ENCODE data around the gene FAM53A. TPM values are rescaled to one million over a fixed set of nuclear protein-coding genes. Genes with fewer than 3 reads are reported as not detected.

The FAM53A gene
- polyA plus RNA-seq, 6 donors from 2014 or later, result 1.5 to 2.9 (median 2.4) TPM

DNA sequence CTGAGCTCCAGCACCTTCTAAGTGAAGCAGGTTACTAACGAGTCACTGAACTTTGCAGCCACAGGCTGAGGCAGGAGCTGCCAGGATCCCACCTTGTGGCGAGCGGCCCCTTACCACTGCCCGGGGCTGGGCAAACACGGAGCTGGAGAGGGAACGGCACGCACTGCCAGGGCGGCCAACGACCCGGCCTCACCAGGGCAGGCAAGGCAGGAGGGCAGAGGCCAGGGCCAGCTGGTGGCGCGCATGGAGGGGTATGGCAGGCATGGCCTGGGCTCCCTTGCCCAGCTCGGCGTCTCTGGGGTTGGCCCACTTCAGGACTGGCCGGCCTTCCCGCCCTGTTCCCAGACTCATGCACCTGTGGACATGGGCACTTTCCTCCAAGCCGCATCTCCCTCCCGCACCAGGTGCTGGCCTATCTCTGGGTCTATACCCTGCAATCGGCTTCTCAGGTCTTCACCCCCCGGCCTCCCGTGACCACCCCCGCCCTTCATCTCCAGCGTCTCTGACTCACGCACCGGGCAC is 64.9 kb downstream of the FAM53A start:
- peaks cover 10 to 19% of the 10 kb centered on the region in 2 donors for H3K36me3 Mint-ChIP-seq
- H3K4me1 Mint-ChIP-seq, result peaks cover 7 to 11% (median 10%) of the 10 kb centered on the region in 3 donors
- H3K27ac Mint-ChIP-seq, result no peak overlapping the region
- peaks cover 0 to 5% (median 0%) of the 10 kb centered on the region in 3 donors for H3K27me3 Mint-ChIP-seq
- peaks cover 5 to 21% (median 15%) of the 10 kb centered on the region in 7 donors for H3K9me3 Mint-ChIP-seq
- no peak overlapping the region for H3K4me3 Mint-ChIP-seq
- DNase-seq, result no peak
- no peak for ATAC-seq (ENCODE audit: low read depth in 2 of 2)

DNA sequence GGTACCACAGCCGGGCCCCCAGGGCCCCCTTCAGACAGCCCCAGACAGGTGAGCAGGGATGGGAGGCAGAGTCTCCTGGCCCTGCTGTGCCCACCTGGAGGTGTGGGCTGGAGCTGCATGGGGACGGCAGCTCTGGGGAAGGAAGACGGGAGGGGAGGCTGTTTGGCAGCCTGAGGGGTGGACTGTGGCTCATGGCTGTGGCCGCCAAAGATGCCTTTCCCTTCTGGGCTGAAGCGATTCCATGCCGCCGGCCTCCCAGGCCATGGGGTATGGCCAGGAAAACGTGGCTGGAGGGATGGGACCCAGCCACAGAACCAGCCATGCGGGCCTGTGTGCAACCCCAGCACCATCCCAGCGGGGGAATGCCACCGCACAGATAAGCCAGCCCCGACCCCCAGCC is 65.7 kb downstream of the FAM53A start:
- ATAC-seq (ENCODE audit: low read depth in 2 of 2) (no peak), DNase-seq (no peak)
- H3K4me1 Mint-ChIP-seq, result peaks cover 11 to 18% (median 12%) of the 10 kb centered on the region in 3 donors
- H3K4me3 Mint-ChIP-seq, result no peak overlapping the region
- no peak overlapping the region for H3K27ac Mint-ChIP-seq
- peaks cover 5 to 21% (median 15%) of the 10 kb centered on the region in 7 donors for H3K9me3 Mint-ChIP-seq
- peaks cover 0 to 5% (median 0%) of the 10 kb centered on the region in 3 donors for H3K27me3 Mint-ChIP-seq
- H3K36me3 Mint-ChIP-seq, result peaks cover 10 to 19% of the 10 kb centered on the region in 2 donors

DNA sequence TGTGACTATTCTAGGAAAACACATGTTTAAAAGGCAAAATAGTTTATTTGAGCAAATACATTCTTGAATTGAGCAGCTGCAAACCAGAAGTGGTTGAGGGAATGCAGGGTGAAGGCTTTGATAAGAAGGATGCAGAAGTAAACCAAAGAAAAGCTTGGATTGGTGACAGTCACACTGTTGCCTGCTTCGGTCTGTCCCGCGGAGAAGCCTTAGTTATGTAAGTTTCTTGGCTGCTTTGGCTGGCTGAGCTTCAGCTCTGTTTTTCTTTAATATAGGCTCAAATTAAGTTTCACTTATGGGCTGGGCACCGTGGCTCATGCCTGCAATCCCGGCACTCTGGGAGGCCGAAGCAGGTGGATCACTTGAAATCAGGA is 67.6 kb downstream of the FAM53A start:
- ATAC-seq (ENCODE audit: low read depth in 2 of 2) (no peak), DNase-seq (no peak)
- no peak overlapping the region for H3K4me3 Mint-ChIP-seq
- no peak overlapping the region for H3K27ac Mint-ChIP-seq
- peaks cover 0 to 5% (median 0%) of the 10 kb centered on the region in 3 donors for H3K27me3 Mint-ChIP-seq
- H3K36me3 Mint-ChIP-seq, result peaks cover 10 to 19% of the 10 kb centered on the region in 2 donors
- H3K4me1 Mint-ChIP-seq, result peaks cover 11 to 18% (median 12%) of the 10 kb centered on the region in 3 donors
- peaks cover 5 to 21% (median 15%) of the 10 kb centered on the region in 7 donors for H3K9me3 Mint-ChIP-seq

DNA sequence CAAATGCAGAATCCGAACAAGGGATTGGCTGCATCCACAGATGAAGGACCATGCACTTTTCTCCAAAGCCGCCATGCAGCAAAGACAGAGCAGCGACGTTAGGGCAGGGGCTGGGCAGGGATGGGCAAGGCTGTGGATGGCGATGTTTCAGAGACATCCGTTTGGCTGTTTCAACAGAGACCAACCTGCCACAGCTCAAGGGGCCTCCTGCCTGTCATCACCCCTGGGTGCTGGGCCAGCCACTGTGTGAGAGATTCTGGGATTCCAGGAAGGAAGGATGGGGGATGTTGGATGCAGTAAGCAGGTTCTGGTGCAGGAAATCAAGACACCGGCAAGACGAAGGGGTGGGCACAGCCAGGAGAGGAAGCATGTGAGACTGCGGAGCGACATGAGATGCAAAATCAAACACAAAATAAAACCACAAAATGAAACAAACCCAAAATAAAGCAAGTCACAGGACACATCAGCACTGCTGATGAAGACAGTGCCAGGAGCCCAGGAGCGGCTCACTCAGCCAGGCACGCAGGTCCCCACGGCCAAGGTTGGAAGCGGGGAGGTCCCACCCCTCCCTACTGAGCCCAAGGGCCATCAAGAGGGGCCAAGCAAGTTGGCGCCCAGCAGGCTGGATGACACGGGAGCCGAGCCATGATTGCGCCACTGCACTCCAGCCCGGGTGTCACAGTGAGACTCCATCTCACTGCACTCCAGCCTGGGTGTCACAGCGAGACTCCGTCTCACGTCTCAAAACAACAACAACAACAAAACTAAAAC is 68.1 kb downstream of the FAM53A start:
- Mint-ChIP-seq H3K4me3 (no peak overlapping the region), H3K4me1 (peaks cover 11 to 18% (median 12%) of the 10 kb centered on the region in 3 donors), H3K27ac (no peak overlapping the region), H3K36me3 (peaks cover 10 to 19% of the 10 kb centered on the region in 2 donors), H3K9me3 (peaks cover 5 to 21% (median 15%) of the 10 kb centered on the region in 7 donors), H3K27me3 (peaks cover 0 to 5% (median 0%) of the 10 kb centered on the region in 3 donors)
- no peak for DNase-seq
- ATAC-seq (ENCODE audit: low read depth in 2 of 2), result no peak

DNA sequence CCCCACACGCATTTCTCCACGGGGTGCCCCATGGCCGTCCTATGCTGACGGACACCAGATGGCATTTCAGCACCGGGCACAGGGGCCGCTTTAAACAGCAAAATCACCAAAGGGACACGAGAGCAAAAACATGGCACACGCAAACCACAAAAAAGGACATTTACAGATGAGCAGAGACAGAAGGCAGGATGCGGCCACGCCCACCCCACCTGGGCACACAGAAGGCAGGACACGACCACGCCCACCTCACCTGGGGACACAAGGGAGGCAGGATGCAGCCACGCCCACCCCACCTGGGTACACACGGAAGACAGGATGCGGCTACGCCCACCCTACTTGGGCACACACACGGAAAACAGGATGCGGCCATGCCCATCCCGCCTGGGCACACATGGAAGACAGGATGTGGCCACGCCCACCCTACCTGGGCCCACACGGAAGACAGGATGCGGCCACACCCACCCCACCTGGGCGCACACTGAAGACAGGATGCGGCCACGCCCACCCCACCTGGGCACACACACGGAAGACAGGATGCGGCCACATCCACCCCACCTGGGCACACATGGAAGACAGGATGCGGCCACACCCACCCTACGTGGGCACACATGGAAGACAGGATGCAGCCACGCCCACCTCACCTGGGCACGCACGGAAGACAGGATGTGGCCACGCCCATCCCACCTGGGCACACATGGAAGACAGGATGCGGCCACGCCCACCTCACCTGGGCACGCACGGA is 69.1 kb downstream of the FAM53A start:
- H3K27ac Mint-ChIP-seq, result peak overlapping the region in 4 of 6 donors; percentile 8 to 87 (median 64)
- peaks cover 5 to 15% (median 11%) of the 10 kb centered on the region in 7 donors for H3K9me3 Mint-ChIP-seq
- H3K36me3 Mint-ChIP-seq, result peaks cover 10 to 19% of the 10 kb centered on the region in 2 donors
- H3K4me1 Mint-ChIP-seq, result peaks cover 11 to 18% (median 12%) of the 10 kb centered on the region in 3 donors
- ATAC-seq (ENCODE audit: low read depth in 2 of 2), result no peak
- H3K4me3 Mint-ChIP-seq, result peak overlapping the region in 1 of 8 donors; percentile 1
- DNase-seq, result no peak
- peaks cover 0 to 5% (median 0%) of the 10 kb centered on the region in 3 donors for H3K27me3 Mint-ChIP-seq

DNA sequence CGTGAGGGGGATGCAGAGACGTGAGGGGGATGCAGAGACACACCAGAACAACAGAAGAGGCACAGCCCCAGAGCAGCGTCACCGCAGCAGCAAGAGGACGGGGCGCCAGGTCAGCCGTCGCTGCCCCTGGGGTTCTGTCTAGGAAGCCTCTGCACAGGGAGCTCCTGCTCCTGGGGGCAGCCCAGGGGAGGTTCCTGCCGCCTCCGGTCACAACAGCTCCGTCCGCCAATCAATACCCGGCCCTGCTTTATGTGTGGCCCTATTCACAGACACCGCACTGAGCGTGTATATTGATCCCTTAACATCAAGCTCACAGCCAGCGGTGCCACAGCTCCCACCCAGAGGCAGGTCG is 69.6 kb downstream of the FAM53A start:
- Mint-ChIP-seq H3K27ac (peak overlapping the region in 3 of 6 donors; percentile 8 to 84 (median 79)), H3K36me3 (peaks cover 10 to 19% of the 10 kb centered on the region in 2 donors), H3K27me3 (peaks cover 0 to 5% (median 0%) of the 10 kb centered on the region in 3 donors), H3K4me1 (peaks cover 11 to 18% (median 12%) of the 10 kb centered on the region in 3 donors), H3K9me3 (peaks cover 5 to 15% (median 11%) of the 10 kb centered on the region in 7 donors), H3K4me3 (peak overlapping the region in 1 of 8 donors; percentile 1)
- DNase-seq (no peak), ATAC-seq (ENCODE audit: low read depth in 2 of 2) (no peak)

DNA sequence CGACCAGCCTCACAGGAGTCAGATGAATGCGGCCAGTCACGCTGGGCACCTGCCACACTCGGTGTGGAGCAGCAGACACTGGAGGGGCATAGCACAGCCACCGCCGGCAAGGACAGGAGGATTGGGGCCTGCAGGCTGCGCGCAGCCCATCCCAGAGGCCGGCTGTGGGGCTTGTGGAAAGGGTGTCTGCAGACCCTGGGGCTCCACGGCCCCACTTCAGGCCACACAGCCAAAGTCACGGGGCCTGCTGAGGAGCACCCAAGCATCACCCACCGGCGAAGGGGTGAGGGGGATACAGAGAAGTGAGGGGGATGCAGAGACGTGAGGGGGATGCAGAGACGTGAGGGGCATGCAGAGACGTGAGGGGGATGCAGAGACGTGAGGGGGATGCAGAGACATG is 70.1 kb downstream of the FAM53A start:
- peak overlapping the region in 2 of 6 donors; percentile 15 to 73 for H3K27ac Mint-ChIP-seq
- no peak for ATAC-seq (ENCODE audit: low read depth in 2 of 2)
- peaks cover 0 to 5% (median 0%) of the 10 kb centered on the region in 3 donors for H3K27me3 Mint-ChIP-seq
- H3K36me3 Mint-ChIP-seq, result peaks cover 10 to 19% of the 10 kb centered on the region in 2 donors
- H3K9me3 Mint-ChIP-seq, result peaks cover 5 to 15% (median 11%) of the 10 kb centered on the region in 7 donors
- peaks cover 11 to 18% (median 12%) of the 10 kb centered on the region in 3 donors for H3K4me1 Mint-ChIP-seq
- DNase-seq, result no peak
- H3K4me3 Mint-ChIP-seq, result no peak overlapping the region

DNA sequence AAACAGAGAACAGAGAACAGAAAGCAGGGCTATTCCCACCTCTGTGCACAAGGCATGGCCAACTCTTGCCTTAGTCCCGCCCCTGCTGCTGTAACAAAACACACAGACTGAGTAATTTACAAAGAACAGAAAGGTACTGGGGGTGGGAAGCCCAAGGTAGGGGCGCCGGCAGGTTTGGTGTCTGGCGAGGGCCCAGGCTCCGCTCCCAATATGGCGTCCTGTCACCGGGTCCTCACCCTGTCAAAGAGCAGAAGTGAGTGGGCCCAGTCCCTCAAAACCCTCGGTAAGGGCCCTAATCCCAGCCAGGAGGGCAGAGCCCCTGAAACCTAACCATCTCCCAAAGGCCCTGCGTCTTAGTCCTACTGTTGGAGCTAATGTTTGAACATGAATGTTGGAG is 71.0 kb downstream of the FAM53A start:
- ATAC-seq (ENCODE audit: low read depth in 2 of 2) (no peak), DNase-seq (no peak)
- Mint-ChIP-seq H3K4me3 (peak overlapping the region in 1 of 8 donors; percentile 37), H3K27ac (peak overlapping the region in 2 of 6 donors; percentile 37 to 79), H3K4me1 (peaks cover 11 to 18% (median 12%) of the 10 kb centered on the region in 3 donors), H3K9me3 (peaks cover 5 to 15% (median 11%) of the 10 kb centered on the region in 7 donors), H3K27me3 (peaks cover 0 to 4% (median 0%) of the 10 kb centered on the region in 3 donors), H3K36me3 (peaks cover 10 to 18% of the 10 kb centered on the region in 2 donors)

DNA sequence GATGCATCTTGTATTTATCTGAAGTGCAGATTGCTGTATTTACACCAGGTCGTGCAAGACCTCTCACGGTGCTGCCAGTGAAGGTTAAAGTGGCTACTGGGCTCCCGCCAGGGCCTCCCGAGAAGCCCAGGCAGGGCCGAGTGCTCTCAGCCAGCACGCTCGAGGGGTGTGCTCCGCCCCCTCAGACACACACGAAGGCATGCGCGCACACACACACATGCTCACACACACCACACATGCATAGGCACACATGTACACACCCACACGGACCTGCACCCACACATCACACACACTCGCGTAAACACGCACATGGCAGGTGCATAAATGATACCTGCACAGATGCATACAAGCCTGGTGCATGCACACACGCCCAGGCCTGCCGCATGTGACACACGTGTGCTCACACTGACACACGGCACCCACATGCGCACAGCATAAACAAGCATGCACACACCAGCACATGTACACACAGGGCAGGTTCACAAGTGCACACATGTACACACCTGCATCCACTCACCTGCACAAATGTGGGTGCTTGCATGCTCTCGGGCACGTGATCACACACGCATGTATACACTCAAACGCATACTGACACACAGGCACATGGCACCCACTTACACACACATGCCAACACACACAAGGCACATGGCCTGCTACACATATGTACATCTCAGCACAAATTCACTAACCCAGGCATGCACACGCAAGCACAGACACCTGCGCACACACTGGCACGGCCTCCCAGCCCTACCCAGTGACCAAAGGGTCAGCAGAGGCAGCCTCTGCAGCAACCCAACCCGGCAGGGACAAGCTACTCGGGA is 71.6 kb downstream of the FAM53A start:
- Mint-ChIP-seq H3K4me3 (peak overlapping the region in 1 of 8 donors; percentile 37), H3K9me3 (peaks cover 5 to 10% (median 8%) of the 10 kb centered on the region in 7 donors), H3K27me3 (no peaks in the 10 kb centered on the region), H3K36me3 (peaks cover 5 to 12% of the 10 kb centered on the region in 2 donors), H3K27ac (peak overlapping the region in 2 of 6 donors; percentile 56 to 79), H3K4me1 (peaks cover 11 to 18% (median 12%) of the 10 kb centered on the region in 3 donors)
- ATAC-seq (ENCODE audit: low read depth in 2 of 2), result no peak
- DNase-seq, result no peak

DNA sequence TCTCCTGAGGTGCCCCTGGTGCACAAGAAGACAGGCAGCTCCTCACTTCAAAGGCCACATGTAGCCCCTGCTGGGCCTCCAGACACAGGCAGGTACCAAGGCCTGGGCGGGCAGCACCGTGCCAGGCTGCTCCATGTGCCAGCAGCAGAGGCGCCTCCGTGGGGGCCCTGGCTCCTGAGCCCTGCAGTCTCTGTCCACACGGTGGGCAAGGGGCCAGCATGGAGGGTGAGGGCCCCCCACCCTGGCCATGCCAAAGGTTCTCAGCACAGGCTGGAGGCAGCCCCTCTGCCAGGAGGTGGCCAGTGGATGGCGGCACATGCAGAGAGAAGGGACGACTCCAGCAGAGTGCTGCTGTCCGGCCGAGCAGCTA is 72.6 kb downstream of the FAM53A start:
- H3K9me3 Mint-ChIP-seq, result peaks cover 0 to 8% (median 5%) of the 10 kb centered on the region in 7 donors

DNA sequence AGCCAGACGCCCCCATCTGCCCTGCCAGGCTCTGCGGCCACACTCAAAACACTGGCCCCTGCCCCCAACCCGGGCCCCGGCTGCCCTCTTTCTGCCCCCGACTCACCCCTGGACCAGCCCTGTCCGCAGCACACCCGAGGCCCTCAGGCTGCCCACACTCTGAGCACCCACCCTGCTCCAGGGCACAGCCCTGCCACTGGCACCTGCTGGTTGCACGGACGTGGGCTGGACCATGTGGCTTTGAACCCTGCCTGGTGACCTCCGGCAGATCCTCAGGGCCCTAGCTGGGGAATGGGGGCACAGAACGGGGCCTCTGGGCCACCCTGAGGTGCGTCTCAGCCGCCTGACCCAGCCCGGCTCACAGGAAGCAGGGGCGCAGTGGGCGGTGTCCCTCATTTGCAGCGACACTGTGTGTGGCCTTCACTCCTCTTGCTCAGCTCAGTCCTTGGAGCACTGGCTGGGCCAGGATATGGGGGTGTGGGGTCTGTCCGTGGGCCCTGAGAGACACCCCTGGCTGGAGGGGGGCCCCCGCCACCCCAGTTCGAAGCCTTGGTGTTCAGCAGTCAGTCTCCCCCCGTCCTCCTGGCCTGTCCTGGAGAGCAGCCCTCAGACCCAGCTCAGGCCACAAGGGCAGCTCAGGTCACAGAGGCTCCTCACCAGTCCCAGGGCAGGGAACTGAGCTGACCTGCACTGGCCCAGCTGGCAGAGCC is 73.2 kb downstream of the FAM53A start:
- DNase-seq, result no peak
- no peak for ATAC-seq (ENCODE audit: low read depth in 2 of 2)
- Mint-ChIP-seq H3K4me3 (no peak overlapping the region), H3K4me1 (peaks cover 11 to 22% (median 18%) of the 10 kb centered on the region in 3 donors), H3K27me3 (no peaks in the 10 kb centered on the region), H3K27ac (no peak overlapping the region), H3K36me3 (peaks cover 5 to 8% of the 10 kb centered on the region in 2 donors), H3K9me3 (peaks cover 0 to 8% (median 5%) of the 10 kb centered on the region in 7 donors)

More for the DNA sequence above, 72.6 kb downstream of the FAM53A start:
- Mint-ChIP-seq H3K4me1 (peaks cover 11 to 19% (median 13%) of the 10 kb centered on the region in 3 donors), H3K36me3 (peaks cover 5 to 8% of the 10 kb centered on the region in 2 donors), H3K27ac (no peak overlapping the region), H3K27me3 (no peaks in the 10 kb centered on the region), H3K4me3 (no peak overlapping the region)
- DNase-seq (no peak), ATAC-seq (ENCODE audit: low read depth in 2 of 2) (no peak)

Data from naive B cell (primary cell).